Retinal pigment epithelial cell (primary cell): Measurements from ENCODE around the gene INSIG2.
A peak's percentile ranks its signal among the peaks of the same experiment; 100 is the strongest.

Experiments used
- DNase-seq: peaks from one replicate; pipeline ENCODE4 v3.0.0-alpha.2; 2010; ENCODE audit warnings: low read depth
- H3K4me3 ChIP-seq: 2 replicates; pipeline ENCODE4 v1.5.1; 2011; ENCODE audit warnings: mild to moderate bottlenecking, low read length, control low read depth, moderate library complexity
- CTCF ChIP-seq: conservative IDR thresholded peaks from 2 replicates; pipeline ENCODE4 v1.5.1; 2011; ENCODE audit warnings: low read depth, low read length, control low read depth, inconsistent platforms

The INSIG2 gene

GRCh38 chr2:118120401-118120780, 32.1 kb downstream of the INSIG2 start:
- no peak overlapping the region for H3K4me3 ChIP-seq
- DNase-seq, result no peak
- TF ChIP-seq CTCF, result no peak

DNA sequence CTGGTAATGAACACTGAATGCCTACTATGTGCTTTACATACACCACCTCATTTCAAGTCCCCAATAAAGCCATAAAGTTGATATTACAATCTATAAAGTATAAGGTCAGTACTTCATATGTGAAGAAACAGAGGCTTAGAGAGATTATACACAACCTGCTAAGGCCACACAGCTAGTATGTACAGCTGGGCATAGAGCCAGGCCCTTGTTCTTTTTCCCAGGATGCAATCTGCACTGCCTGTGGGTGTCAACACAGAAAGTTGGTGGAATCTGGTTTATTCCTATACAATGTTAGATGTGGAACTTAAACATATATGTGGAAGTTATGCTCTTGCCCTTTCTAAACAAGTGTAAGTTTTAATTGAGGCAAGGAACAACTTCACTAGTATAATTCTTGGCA, 32.8 kb downstream of the INSIG2 start:
- peak; percentile 41 for DNase-seq
- no peak overlapping the region for H3K4me3 ChIP-seq
- TF ChIP-seq CTCF, result no peak

DNA sequence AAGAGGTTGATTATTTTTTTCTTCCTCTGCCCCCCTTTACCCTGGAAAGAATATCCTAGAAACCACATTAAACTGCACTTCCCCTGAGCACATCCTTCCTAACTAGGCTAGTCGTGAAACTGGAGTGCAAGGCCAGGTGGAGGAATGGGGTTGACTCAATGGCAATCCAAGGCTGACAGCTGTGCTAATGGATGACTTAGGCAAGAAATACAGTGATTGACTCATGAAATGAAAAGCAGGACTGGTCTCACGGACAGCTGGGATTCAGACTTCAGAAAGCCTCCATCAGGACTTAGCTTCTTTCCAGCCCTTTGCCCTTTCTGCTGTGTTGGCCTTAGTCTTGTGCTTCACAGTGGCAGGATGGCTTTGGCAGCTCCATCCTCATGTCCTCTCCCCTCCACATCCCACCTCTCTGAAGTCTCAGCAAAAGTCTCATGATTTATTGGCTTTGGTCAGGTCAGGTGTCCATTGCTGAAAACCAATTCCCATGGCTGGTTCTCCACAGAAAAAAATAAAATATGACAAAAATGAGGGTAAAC, 33.8 kb downstream of the INSIG2 start:
- no peak for TF ChIP-seq CTCF
- no peak for DNase-seq
- H3K4me3 ChIP-seq, result no peak overlapping the region

GRCh38 chr2:118122594-118123281, 34.5 kb downstream of the INSIG2 start:
- no peak overlapping the region for H3K4me3 ChIP-seq
- TF ChIP-seq CTCF, result no peak
- DNase-seq, result no peak

GRCh38 chr2:118123561-118124232, 35.4 kb downstream of the INSIG2 start:
- H3K4me3 ChIP-seq, result no peak overlapping the region
- peak; percentile 46 for DNase-seq

GRCh38 chr2:118124288-118124891, 36.1 kb downstream of the INSIG2 start:
- no peak overlapping the region for H3K4me3 ChIP-seq
- no peak for DNase-seq
- TF ChIP-seq CTCF, result no peak

More at GRCh38 chr2:118123561-118124232, 35.4 kb downstream of the INSIG2 start:
- no peak for TF ChIP-seq CTCF
